Endothelial cell of hepatic sinusoid (primary cell): ENCODE measurements around the gene PAX1.

Source experiments
- in situ Hi-C: cut with HindIII; loops from 2 replicates; pipeline ENCODE4 v1.10.0; 2017; ENCODE audit warnings: low sequenced_read_pairs

PAX1 gene

DNA sequence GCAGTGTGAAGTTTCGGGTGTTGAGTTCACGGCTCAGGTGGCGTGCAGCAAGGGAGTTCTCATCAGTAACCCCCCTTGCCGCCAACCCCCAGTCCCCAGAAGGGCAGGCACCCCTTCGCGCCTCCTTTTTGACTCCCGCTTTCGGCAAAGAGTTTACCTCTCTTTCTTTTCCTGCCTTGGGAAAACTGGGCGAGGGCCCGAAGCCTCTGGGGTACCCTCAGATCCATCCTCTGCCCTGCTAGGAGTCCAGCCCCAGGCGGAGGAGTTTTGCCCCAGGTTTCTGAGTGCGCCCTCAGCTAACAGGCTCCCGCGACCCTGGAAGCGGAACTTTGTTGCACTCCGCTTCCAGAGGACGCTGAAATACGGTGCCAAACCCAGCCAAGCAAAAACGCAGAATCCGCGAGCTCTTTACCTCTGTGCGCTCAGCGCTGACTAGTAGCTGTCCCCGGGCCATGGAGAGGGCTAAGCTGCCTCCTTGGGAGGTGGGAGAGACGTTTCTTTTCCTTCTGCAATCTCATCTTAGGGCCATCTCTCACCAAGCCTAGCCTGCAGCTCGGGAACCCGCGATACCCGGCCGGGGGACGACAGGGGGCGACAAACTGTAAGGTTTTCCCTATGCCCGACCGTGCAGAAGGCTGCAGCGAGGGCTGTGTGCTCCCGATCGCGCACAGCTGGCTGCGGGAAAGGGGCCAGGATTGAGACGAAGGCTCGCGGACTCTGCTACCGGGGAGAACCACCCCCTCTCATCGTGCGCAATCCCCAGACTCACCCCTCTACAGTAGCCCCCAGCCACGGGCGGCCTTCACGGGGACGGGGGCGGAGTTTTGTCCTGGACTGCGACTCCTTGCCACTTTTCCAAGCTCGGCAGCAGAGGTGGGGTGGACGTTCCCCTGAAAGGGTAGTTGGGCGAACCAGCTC, 2.7 kb upstream of the PAX1 start:
- in situ Hi-C loops = no loop called here

DNA sequence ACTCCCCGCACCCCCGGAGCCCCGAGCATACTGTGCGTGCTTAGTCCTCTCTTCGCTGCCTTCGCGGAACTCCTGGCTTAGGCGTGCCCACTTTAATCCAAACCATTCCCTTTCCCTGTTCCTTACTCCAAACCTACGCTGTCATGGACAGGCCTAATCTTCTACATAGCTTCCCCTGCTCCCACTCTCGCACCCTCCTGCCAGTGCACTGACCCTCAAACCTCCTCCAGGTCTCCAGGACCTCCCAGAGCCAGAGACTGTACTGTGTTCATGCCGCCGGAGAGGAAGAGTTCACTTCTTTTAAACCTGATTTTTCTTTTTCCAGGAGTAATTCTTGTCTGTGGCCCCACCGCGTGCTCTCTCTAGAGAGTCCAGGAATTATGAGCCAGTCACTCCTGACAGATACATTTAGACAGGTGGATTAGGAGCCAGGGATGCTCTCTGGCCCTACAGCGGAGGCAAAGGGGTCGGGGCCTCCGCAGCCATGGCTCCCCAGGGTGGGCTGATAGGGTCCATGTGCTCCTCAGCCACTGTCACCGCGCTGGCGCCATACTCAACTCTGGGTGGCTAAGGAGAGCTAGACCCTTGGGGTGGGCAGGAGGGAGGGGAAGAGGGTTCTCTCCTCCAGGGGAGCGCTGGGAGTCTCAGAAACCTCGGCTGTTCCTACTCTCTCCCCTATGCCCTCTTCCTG, 1.6 kb upstream of the PAX1 start:
- in situ Hi-C loops = no loop called here

DNA sequence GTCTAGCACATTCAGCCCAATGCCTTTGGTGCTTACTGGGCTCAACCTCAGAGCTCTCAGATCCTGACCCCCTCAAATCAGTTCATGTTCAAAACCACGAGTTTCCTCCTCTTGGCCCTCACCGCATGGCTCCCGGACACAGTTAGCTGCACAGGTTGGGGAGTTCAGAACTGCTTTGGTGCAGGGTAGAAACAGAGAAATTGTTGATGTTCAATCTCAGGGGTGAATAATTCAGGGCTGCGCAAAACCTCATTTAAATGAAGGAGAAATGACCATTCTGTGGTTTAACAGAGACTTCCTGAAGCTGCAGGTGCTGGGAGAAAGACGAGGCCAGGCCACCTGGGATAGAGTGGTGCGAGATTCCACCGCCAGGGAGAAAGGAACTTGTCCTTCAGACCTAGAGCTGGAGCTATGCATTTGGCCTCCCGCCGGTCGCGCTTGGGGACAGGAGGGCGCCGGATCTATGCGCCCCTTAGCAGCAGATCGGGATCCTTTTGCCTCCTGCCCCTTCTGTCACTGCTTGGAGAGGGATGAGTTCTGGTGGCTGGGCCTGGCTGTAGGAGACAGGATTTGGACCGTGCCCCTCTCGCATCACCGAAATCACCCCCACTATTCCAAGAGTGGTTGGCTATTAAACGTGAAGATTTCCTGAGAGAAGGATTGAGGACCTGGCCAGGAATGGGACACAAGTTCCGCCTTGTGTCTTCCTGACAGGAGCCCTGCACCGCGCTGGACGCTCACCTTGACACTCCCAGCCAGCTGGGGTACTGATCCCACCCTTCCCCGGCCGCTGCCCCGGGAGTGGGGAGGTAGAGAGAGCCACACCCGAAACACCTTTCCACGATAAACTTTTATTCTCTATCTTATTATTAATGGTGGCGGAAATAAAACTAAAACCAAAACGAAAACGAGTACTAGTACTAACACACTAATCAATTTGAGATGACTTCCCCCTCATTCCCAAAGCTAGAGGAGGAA, 767 bp upstream of the PAX1 start:
- in situ Hi-C loops = no loop called here

DNA sequence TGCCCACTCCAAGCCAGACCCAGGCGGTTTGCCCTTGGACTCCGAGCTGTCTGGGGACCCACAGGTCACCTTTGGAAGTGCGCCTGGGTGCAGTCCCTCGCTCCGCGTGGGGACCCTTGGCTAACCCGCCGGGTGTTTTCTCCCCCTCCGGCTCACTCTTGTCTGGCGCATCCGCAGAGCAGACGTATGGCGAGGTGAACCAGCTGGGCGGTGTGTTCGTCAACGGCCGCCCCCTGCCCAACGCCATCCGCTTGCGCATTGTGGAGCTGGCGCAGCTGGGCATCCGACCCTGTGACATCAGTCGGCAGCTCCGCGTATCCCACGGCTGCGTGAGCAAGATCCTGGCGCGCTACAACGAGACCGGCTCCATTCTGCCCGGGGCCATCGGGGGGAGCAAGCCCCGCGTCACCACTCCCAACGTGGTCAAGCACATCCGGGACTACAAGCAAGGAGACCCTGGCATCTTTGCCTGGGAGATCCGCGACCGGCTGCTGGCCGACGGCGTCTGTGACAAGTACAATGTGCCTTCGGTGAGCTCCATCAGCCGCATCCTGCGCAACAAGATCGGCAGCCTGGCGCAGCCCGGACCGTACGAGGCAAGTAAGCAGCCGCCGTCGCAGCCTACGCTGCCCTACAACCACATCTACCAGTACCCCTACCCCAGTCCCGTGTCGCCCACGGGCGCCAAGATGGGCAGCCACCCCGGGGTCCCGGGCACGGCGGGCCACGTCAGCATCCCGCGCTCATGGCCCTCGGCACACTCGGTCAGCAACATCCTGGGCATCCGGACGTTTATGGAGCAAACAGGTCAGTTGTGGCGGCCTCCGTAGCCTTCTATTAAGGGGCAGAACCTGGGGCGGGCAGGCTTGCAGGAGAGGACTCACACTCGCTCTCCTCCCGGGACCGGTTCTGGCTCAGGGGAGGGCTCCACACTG, 1.1 kb downstream of the PAX1 start:
- in situ Hi-C loops = no loop called here

DNA sequence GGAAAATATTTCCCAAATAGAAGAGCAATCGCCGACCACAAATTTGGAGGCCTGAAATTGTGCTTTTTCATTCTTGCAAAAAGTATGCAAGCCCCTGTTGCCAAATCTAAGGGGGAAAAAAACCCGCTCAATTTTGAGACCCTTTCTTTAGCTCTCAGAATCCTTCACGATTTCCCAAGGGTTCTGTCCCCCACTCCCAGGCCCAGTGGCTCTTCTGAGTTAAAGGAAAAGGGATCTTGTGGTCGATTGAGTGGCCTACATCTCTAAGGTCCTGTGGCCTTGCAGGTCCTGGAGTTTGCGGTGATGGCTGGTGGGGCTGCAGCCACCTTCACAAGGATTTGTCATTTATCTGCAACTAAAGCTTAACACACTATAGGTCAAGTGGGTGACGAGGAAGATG, 1.8 kb downstream of the PAX1 start:
- in situ Hi-C loops = no loop called here

DNA sequence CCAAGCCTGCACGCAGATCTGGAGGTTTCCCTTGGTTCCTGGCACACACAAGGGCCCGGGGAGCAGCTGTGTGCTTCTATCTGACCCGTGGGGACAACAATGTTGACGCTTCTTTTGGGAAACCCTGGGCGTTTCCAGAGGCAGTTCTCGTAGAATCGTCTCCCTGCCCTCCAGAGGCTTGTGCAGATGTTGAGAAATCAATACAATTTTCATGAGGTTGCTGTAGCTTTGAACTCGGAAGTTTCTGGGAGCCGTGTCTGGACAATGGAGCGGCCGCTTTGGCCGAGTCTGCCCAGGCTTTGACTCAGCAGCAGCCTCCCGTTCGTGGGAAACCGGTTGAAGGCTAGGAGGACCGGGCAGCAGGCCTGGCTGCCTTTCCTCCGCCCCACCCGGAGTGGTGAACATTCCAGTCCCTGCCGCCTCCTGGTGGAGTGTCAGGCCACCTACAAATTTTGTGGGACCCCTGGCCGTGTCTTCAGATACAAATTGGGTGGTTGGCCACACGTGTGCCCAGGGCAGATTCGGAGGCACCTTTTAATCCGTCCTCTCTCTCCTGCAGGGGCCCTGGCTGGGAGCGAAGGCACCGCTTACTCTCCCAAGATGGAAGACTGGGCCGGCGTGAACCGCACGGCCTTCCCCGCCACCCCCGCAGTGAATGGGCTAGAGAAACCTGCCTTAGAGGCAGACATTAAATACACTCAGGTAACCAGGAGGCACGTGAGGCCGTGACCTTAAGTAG, 2.7 kb downstream of the PAX1 start:
- in situ Hi-C loops = no loop called here

DNA sequence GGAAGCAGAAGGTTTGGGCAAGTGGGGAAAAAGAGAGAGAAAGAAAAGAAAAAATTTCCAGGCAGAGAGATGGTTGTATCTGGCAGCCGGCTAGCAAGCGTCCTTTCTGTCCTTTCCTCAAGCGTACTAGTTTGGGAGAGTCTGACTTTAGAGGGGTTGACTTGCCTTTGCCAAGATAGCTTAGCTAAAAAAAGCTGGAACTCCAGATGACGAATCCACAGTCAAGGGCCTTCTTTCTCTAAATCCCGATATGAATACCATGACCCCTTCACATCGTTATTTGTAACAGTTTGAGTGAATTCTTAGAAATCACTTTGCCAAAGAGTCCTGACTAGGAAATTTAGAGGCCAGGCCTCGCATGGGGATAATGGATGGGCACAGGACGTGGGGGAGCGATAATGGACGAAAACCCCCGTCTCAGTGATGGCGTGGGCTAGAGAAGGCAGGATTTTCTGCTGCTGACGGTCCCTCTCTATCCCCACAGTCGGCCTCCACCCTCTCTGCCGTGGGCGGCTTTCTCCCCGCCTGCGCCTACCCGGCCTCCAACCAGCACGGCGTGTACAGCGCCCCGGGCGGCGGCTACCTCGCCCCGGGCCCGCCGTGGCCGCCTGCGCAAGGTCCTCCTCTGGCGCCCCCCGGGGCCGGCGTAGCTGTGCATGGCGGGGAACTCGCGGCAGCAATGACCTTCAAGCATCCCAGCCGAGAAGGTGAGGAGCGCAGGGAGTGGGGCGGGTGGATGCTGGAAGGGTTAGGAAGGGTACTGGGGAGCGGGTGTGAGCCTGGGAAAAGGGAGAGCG, 3.5 kb downstream of the PAX1 start:
- in situ Hi-C loops = no loop called here

DNA sequence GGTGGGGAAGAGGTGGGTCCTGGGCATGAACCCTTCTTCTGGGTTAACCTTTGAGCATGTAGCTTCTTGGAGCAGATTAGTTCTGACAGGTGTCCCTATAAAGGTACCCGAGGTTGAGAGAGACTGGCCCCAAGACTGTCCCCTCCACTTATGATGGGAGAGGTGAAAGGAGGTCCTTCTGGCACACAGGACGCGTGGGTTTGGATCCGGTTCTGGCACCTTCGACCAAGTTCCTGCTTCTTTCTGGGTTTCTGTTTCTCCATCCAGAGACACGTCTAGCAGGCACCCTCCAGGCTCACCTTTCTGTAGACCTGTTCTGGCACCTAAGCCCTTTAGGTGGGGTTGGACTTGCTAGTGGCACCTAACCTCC, 4.1 kb downstream of the PAX1 start:
- in situ Hi-C loops = no loop called here

DNA sequence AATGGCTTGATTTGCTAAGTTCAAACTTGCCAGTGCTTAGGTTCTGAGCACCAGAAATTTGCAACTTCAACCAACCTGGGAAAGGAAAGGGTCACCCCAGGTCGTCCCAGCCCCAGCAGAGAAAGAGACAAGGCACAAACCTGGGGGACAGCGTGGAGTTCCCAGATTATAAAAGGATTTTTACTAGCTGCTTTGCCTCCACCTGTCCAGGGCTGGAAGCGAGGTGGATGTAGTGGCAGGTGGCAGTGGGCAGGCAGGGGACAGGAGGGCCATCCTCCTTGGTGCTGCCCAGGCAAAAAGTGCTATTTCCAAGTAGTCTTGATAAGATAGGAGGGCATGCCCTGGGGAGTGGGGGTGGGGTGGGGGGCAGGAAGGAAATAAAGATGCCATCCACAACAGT, 4.9 kb downstream of the PAX1 start:
- in situ Hi-C loops = no loop called here

DNA sequence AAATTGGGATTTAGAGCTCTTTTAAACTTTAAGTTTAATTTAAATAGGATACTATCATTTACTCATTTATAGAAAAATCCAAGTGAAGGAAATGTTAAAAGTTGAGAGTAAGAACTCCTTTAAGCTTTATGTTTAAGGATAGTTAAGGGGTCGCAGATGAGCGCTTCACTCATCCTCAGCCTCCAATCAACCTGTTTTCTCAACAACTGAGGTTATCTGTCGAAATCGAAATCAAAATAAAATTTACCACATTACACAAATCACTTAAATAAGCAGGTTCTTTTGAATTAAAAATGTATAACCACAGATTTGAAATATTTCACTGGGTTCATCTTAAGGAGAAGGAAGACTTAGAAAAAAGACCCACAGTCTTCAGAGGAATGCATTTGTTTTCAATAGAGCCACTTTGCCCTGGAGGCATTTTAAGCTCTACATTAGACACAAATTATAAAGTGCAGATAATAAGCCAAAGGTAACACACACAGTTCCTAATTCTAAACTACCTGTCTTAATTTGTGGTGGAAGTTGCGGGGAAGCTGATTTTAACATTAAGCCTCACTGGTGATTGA, 5.5 kb downstream of the PAX1 start:
- in situ Hi-C loops = no loop called here

DNA sequence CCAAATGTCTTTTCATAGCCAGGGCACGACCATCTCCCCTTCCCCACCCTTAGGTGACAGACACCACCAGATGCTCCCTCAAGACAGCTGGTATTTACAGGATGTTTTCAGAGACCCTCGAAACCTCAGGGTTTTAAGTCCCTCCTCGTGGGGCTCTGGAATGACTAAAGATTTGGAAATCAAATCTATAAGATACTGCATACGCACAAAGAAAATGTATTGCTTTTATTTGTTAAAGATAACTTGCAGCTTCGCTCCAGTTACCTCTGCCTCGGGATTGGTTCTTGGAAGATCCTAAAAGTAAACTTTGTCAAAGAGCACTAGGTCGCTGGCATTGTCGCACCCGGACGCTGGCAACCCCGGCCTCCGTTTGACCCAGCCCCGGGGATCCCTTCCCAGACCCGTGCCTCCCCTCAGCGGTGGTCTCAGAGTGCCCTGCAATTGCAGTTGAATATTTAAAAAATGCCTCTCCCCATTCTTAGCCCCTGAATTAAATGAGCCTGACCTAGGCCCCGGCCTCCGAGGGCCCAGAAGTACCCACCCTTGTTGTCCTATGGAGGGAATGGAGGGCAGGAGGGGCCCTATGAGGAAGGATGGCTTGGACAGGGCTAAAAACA, 7.1 kb downstream of the PAX1 start:
- in situ Hi-C loops = no loop called here

DNA sequence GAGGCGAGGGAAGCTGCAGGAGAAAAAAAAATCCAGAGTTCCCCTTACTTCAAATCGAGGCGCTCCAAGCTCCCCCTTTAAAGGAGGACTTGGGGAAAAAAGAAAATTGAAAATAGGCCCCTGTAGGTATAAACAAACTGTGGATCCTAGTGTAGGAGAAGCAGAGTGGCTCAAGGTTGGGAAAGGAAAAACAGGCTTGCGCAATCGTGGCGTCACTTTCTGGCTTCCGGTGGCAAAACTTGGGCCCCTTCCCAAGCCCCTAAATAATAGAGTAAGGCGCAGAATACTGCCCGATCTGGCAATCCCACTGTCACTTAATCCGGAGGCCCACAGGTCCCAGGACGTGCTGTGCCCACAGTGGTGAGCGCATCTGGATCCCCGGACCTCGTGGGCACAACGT, 8.0 kb downstream of the PAX1 start:
- in situ Hi-C loops = no loop called here

DNA sequence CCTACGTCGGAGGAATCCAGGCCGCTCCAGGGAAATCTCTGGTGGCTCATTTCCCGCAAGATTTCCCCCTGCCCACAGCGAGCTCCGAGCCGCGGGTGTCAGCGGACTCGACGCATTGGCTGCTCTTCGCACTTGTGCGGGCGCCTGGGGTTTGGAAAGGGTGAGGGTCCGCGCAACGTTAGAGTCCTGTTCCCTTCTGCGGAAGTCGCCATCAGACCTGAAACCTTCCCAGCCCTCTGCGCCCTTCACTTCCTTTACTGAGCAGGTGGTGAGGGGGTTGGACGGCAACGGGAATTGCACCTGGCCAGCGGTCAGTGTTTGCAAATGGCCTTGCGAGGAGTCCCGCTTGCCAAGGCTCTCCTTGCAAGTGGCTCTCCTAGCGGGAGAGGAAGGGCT, 8.4 kb downstream of the PAX1 start:
- in situ Hi-C loops = no loop called here

DNA sequence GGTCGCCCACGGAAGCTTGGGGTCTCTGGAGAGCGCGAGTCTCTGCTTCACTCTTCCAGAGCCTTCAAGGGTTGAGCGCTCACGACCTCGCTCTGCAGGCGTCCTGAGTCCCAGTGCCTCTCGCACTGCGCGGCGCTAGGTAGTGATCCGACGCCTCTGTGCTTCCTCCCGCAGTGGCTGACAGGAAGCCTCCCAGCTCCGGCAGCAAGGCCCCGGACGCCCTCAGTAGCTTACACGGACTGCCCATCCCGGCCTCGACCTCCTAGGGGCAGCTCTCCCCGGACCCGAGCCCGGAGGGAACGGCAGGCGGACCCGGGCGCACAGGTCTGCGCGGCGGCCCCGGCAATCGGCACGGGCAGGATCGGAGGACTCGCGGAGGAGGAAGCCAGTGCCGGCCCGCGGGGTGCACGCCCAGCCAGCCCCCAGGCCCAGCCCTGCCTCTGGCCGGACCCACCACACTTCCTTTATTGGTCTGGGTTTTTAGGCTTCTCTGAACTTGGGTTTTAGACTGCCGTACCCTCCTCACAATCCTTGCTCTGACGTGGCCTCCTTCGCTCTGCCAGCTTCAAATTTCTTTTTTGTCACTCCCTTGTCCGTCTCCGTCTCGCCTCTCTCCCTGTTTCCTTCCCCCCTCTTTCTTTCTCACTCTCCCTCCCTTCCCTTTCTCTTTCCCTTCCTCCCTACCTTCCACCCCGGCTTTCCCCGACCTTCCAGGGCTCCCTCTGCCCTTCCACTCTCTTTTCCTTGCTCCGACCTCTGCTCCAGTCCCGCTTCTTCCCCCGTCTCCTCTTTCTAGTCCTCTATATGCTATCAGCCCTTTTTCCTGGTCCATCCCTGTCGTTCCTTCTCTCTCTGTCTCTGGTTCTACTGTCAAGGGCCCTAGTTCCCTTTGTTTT, 9.1 kb downstream of the PAX1 start:
- in situ Hi-C loops = no loop called here

DNA sequence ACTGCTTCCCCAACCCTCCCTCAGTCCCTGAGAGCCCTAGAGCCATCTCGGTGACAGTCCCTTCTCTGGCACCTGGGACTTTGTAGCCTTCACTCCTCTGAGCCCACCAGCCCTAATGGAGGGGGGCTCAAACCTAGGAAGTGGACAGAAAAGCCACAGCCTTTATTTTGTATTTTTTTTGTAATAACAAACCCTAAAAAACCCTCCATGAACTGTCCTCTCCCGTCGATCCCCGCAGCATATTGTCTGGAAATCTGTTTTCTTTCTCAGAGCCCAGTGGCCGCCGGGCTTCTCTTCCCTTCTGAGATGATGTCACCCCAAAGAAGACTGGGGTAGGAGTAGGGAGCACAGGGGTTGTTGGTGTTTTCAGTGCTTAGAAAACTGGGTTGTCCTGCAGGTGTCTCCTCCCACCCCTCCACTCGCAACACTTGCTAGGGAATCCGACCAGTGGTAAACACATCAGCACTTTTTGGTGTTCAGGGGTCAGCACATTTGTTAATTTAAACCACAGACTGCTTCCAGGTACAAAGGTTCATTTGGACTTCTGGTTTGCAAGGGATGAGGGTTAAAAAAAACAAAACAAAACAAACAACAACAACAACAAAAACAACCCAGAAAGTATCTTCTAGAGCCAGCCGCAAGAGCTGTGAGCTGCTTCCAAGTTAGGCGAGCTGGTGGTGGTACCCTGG, 9.9 kb downstream of the PAX1 start:
- in situ Hi-C loops = no loop called here

DNA sequence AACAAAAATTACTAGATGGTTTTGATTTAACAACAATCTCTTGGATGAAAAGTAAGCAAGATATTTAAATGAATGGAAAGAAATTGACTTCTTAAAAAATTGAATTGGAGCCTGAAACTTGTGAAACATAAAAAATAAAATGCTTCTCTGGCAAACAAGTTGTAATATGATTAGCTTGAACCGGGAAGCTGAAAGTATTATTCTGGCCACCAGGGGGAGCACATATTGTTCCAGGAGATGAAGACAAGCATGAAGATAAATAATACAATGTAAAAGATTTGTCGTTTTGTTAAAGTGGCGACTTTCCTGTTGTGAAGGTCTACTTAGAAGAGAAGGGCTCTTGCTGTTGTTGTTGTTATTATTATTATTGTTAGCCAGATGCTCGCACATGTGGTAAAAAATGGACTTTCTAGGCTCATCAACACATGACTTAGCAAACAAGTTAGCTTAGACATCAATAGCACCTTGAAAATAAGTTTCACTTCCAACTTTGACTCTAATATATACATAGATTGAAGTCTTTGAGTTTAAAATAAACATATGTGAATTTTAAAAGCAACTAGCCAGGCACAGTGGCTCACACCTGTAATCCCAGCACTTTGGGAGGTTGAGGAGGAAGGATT, 14.2 kb downstream of the PAX1 start:
- in situ Hi-C loops = no loop called here
